Astrocyte (in vitro differentiated cells and primary cell): ENCODE data around the gene CSNK1A1. TPM values are rescaled to one million over a fixed set of nuclear protein-coding genes. Genes with fewer than 3 reads are reported as not detected.

ENCODE experiments used
- DNase-seq: peaks from one replicate; pipeline ENCODE4 v3.0.0-alpha.2; 2010; ENCODE audit warnings: low read depth
- FAIRE-seq: peaks from 2 replicates; lab custom pipeline; 2011; peaks lifted over from hg19 to GRCh38; lab: Jason Lieb, UNC
- H2AFZ ChIP-seq: 2 replicates; pipeline ENCODE4 v1.6.0; 2012; ENCODE audit warnings: low read depth, low read length, inconsistent platforms
- H3K27ac ChIP-seq: 2 replicates; pipeline ENCODE4 v1.5.1; 2011; ENCODE audit warnings: low read depth, low read length, inconsistent platforms
- H3K27me3 ChIP-seq: 2 replicates; pipeline ENCODE4 v1.6.0; 2011; ENCODE audit warnings: low read length, inconsistent platforms; ENCODE audit not compliant: insufficient read depth
- H3K36me3 ChIP-seq: 2 replicates; pipeline ENCODE4 v1.5.1; 2011; ENCODE audit warnings: low read length, inconsistent platforms; ENCODE audit not compliant: insufficient read depth
- H3K4me1 ChIP-seq: 2 replicates; pipeline ENCODE4 v1.5.1; 2011; ENCODE audit warnings: low read length, inconsistent platforms; ENCODE audit not compliant: insufficient read depth
- H3K4me2 ChIP-seq: 2 replicates; pipeline ENCODE4 v1.6.0; 2012; ENCODE audit warnings: low read length, inconsistent platforms
- H3K4me3 ChIP-seq: 2 replicates; pipeline ENCODE4 v1.5.1; 2011; ENCODE audit warnings: low read depth, mild to moderate bottlenecking, low read length, inconsistent platforms; ENCODE audit not compliant: insufficient read depth
- H3K79me2 ChIP-seq: 2 replicates; pipeline ENCODE4 v1.6.0; 2012; ENCODE audit warnings: mild to moderate bottlenecking, low read length, inconsistent platforms; ENCODE audit not compliant: insufficient read depth
- H3K9ac ChIP-seq: 2 replicates; pipeline ENCODE4 v1.6.0; 2012; ENCODE audit warnings: mild to moderate bottlenecking, low read length, inconsistent platforms
- H3K9me3 ChIP-seq: 2 replicates; pipeline ENCODE4 v1.5.1; 2012; ENCODE audit warnings: low read depth, mild to moderate bottlenecking, low read length, inconsistent platforms; ENCODE audit not compliant: insufficient read depth
- H4K20me1 ChIP-seq: 2 replicates; pipeline ENCODE4 v1.6.0; 2012; ENCODE audit warnings: low read length, inconsistent platforms; ENCODE audit not compliant: insufficient read depth
- H3K27ac Mint-ChIP-seq: one replicate; pipeline ENCODE4 v1.8.0; 2021; ENCODE audit warnings: mild to moderate bottlenecking, mixed read lengths; ENCODE audit not compliant: unreplicated experiment
- H3K27me3 Mint-ChIP-seq: one replicate; pipeline ENCODE4 v1.8.0; 2021; ENCODE audit warnings: low read depth, mixed read lengths; ENCODE audit not compliant: unreplicated experiment
- H3K36me3 Mint-ChIP-seq: one replicate; pipeline ENCODE4 v1.8.0; 2021; ENCODE audit warnings: low read depth, mixed read lengths; ENCODE audit not compliant: unreplicated experiment
- H3K4me1 Mint-ChIP-seq: one replicate; pipeline ENCODE4 v1.8.0; 2021; ENCODE audit warnings: low read depth, mixed read lengths; ENCODE audit not compliant: unreplicated experiment
- H3K4me3 Mint-ChIP-seq: one replicate; pipeline ENCODE4 v1.8.0; 2021; ENCODE audit warnings: mild to moderate bottlenecking, moderate library complexity, mixed read lengths; ENCODE audit not compliant: unreplicated experiment
- H3K9me3 Mint-ChIP-seq: one replicate; pipeline ENCODE4 v1.8.0; 2021; ENCODE audit warnings: mild to moderate bottlenecking, mixed read lengths; ENCODE audit not compliant: unreplicated experiment
- CTCF ChIP-seq: IDR thresholded peaks from 2 replicates; pipeline ENCODE4 v1.5.1; 2011; ENCODE audit warnings: low read depth, mild to moderate bottlenecking, inconsistent platforms, low read length, moderate library complexity; ENCODE audit not compliant: insufficient read depth
- EZH2 ChIP-seq: IDR thresholded peaks from 2 replicates; pipeline ENCODE4 v1.6.1; 2012; ENCODE audit warnings: mild to moderate bottlenecking, low read length, inconsistent platforms; ENCODE audit not compliant: insufficient read depth
- total RNA-seq: library from RNA; stranded (reverse); gene quantifications from 2 replicates; pipeline ENCODE4 v1.2.1, GENCODE V29; 2021

CSNK1A1 gene
- total RNA-seq, 1 donor from 2014 or later, result 384 TPM

GRCh38 chr5:149481485-149481884 lies 69.8 kb downstream of the CSNK1A1 start:
- Histone ChIP-seq H3K27me3 (no peaks in the 10 kb centered on the region), H3K4me1 (peaks cover 16% of the 10 kb centered on the region), H3K27ac (no peak overlapping the region), H3K36me3 (no peaks in the 10 kb centered on the region), H3K4me2 (no peak overlapping the region), H3K9me3 (no peaks in the 10 kb centered on the region), H2AFZ (no peak overlapping the region), H3K9ac (no peak overlapping the region), H3K4me3 (no peak overlapping the region), H3K79me2 (no peaks in the 10 kb centered on the region), H4K20me1 (no peaks in the 10 kb centered on the region)
- Mint-ChIP-seq H3K4me3 (no peak overlapping the region), H3K9me3 (no peaks in the 10 kb centered on the region), H3K27me3 (no peaks in the 10 kb centered on the region), H3K36me3 (no peaks in the 10 kb centered on the region), H3K4me1 (peaks cover 16% of the 10 kb centered on the region), H3K27ac (peak overlapping the region; percentile 15)
- no peak for DNase-seq
- TF ChIP-seq CTCF (no peak), EZH2 (no peak)
- no peak for FAIRE-seq

GRCh38 chr5:149478761-149479160 lies 72.5 kb downstream of the CSNK1A1 start:
- Mint-ChIP-seq H3K27me3 (no peaks in the 10 kb centered on the region), H3K36me3 (no peaks in the 10 kb centered on the region), H3K9me3 (no peaks in the 10 kb centered on the region), H3K4me3 (no peak overlapping the region), H3K27ac (no peak overlapping the region), H3K4me1 (peaks cover 7% of the 10 kb centered on the region)
- no peak for TF ChIP-seq EZH2
- TF ChIP-seq CTCF, result no peak
- no peaks in the 10 kb centered on the region for H3K36me3 ChIP-seq
- H3K9ac ChIP-seq, result no peak overlapping the region
- no peaks in the 10 kb centered on the region for H3K9me3 ChIP-seq
- FAIRE-seq (no peak), DNase-seq (no peak)
- no peak overlapping the region for H3K4me3 ChIP-seq
- no peak overlapping the region for H2AFZ ChIP-seq
- H3K4me2 ChIP-seq, result no peak overlapping the region
- no peaks in the 10 kb centered on the region for H3K79me2 ChIP-seq
- no peaks in the 10 kb centered on the region for H3K27me3 ChIP-seq
- no peaks in the 10 kb centered on the region for H3K4me1 ChIP-seq
- no peak overlapping the region for H3K27ac ChIP-seq
- H4K20me1 ChIP-seq, result no peaks in the 10 kb centered on the region

- Histone ChIP-seq H4K20me1 (no peaks in the 10 kb centered on the region), H2AFZ (no peak overlapping the region), H3K36me3 (no peaks in the 10 kb centered on the region), H3K79me2 (no peaks in the 10 kb centered on the region), H3K9ac (no peak overlapping the region), H3K4me1 (peaks cover 8% of the 10 kb centered on the region), H3K4me2 (no peak overlapping the region), H3K27me3 (no peaks in the 10 kb centered on the region), H3K27ac (no peak overlapping the region), H3K9me3 (no peaks in the 10 kb centered on the region), H3K4me3 (no peak overlapping the region)
- TF ChIP-seq CTCF, result no peak
- no peak for TF ChIP-seq EZH2
- DNase-seq, result peak; percentile 39
- Mint-ChIP-seq H3K27ac (no peak overlapping the region), H3K36me3 (no peaks in the 10 kb centered on the region), H3K27me3 (no peaks in the 10 kb centered on the region), H3K4me1 (peaks cover 19% of the 10 kb centered on the region), H3K4me3 (no peak overlapping the region), H3K9me3 (peaks cover 2% of the 10 kb centered on the region)
- no peak for FAIRE-seq
Observed at GRCh38 chr5:149475777-149476176, 75.5 kb downstream of the CSNK1A1 start.
